DMS153 (cell line): ENCODE data around the gene TMEM161A.
A peak's percentile ranks its signal among the peaks of the same experiment; 100 is the strongest.
"Not testable (repeated sequence)": the region's sequence is repeated elsewhere in the genome, so short reads cannot be mapped to it uniquely, and the experiment has no call there.

ENCODE experiments used
- DNase-seq: peaks from one replicate; lab custom pipeline; 2025; lab: John Stamatoyannopoulos, UW

The TMEM161A gene

GRCh38 chr19:19155495-19156219 is 17.4 kb upstream of the TMEM161A start:
- no peak for DNase-seq

- DNase-seq: no peak
Measured at GRCh38 chr19:19154768-19155494, 16.7 kb upstream of the TMEM161A start.

- no peak for DNase-seq
Measured at GRCh38 chr19:19152668-19153384, 14.5 kb upstream of the TMEM161A start.

GRCh38 chr19:19151418-19151817 is 13.1 kb upstream of the TMEM161A start:
- DNase-seq: no peak

GRCh38 chr19:19149435-19149834 is 11.2 kb upstream of the TMEM161A start:
- no peak for DNase-seq

- DNase-seq: not testable (repeated sequence)
Measured at GRCh38 chr19:19148504-19148903, 10.2 kb upstream of the TMEM161A start.

GRCh38 chr19:19147344-19147743 is 9.1 kb upstream of the TMEM161A start:
- DNase-seq: no peak

- no peak for DNase-seq
Measured at GRCh38 chr19:19146865-19147264, 8.6 kb upstream of the TMEM161A start.

- peak; percentile 10 for DNase-seq
Measured at GRCh38 chr19:19145684-19146608, 7.7 kb upstream of the TMEM161A start.

GRCh38 chr19:19145281-19145680 is 7.0 kb upstream of the TMEM161A start:
- no peak for DNase-seq

GRCh38 chr19:19142347-19142746 is 4.1 kb upstream of the TMEM161A start:
- no peak for DNase-seq

- DNase-seq: no peak
Measured at GRCh38 chr19:19140476-19140875, 2.2 kb upstream of the TMEM161A start.

- no peak for DNase-seq
Measured at GRCh38 chr19:19139876-19140229, 1.6 kb upstream of the TMEM161A start.

- DNase-seq: no peak
Measured at GRCh38 chr19:19137556-19138108, 646 bp downstream of the TMEM161A start.

- not testable (repeated sequence) for DNase-seq
Measured at GRCh38 chr19:19135713-19136112, 2.6 kb downstream of the TMEM161A start.

GRCh38 chr19:19134687-19135158 is 3.6 kb downstream of the TMEM161A start:
- DNase-seq: no peak

GRCh38 chr19:19133985-19134384 is 4.3 kb downstream of the TMEM161A start:
- DNase-seq: no peak

- no peak for DNase-seq
Measured at GRCh38 chr19:19132912-19133311, 5.4 kb downstream of the TMEM161A start.

- no peak for DNase-seq
Measured at GRCh38 chr19:19131989-19132388, 6.3 kb downstream of the TMEM161A start.

GRCh38 chr19:19126102-19126501 is 12.2 kb downstream of the TMEM161A start:
- DNase-seq: no peak

- DNase-seq: no peak
Measured at GRCh38 chr19:19123386-19123785, 14.9 kb downstream of the TMEM161A start.
